BE2C (cell line): ENCODE data around the gene IFIT1.
"Not testable (repeated sequence)": the region's sequence is repeated elsewhere in the genome, so short reads cannot be mapped to it uniquely, and the experiment has no call there.

ENCODE experiments used
- DNase-seq: peaks from one replicate; pipeline ENCODE4 v3.0.0-alpha.2; 2020
- H3K27me3 ChIP-seq: fragments of 250-450 bp; sonication (Bioruptor Pico); 2 replicates; pipeline ENCODE4 v1.5.1; 2020; ENCODE audit warnings: mild to moderate bottlenecking
- H3K36me3 ChIP-seq: fragments of 250-450 bp; sonication (Bioruptor Pico); 2 replicates; pipeline ENCODE4 v1.5.1; 2020; ENCODE audit warnings: mild to moderate bottlenecking
- H3K4me1 ChIP-seq: fragments of 250-450 bp; sonication (Bioruptor Pico); 2 replicates; pipeline ENCODE4 v1.5.1; 2020
- H3K4me3 ChIP-seq: 2 replicates; pipeline ENCODE4 v1.5.1; 2011; ENCODE audit warnings: low read depth, low read length
- H3K9me3 ChIP-seq: fragments of 250-450 bp; sonication (Bioruptor Pico); 2 replicates; pipeline ENCODE4 v1.5.1; 2020
- CTCF ChIP-seq: IDR thresholded peaks from 2 replicates; pipeline ENCODE4 v1.5.1; 2012; ENCODE audit warnings: mild to moderate bottlenecking, low read depth, low read length

The IFIT1 gene

GRCh38 chr10:89399956-89400355 is 7.5 kb downstream of the IFIT1 start:
- H3K27me3 ChIP-seq, result no peaks in the 10 kb centered on the region
- H3K9me3 ChIP-seq, result no peaks in the 10 kb centered on the region
- H3K4me3 ChIP-seq, result no peak overlapping the region
- no peak for TF ChIP-seq CTCF
- no peaks in the 10 kb centered on the region; the same call in 1 of the 2 replicates for H3K36me3 ChIP-seq
- H3K4me1 ChIP-seq, result no peaks in the 10 kb centered on the region
- DNase-seq, result no peak

- H3K36me3 ChIP-seq, result no peaks in the 10 kb centered on the region; the same call in 1 of the 2 replicates
- DNase-seq, result no peak
Observed at GRCh38 chr10:89403043-89403442, 10.6 kb downstream of the IFIT1 start.

GRCh38 chr10:89404104-89405047 is 12.0 kb downstream of the IFIT1 start:
- no peaks in the 10 kb centered on the region for H3K27me3 ChIP-seq
- H3K4me3 ChIP-seq, result no peak overlapping the region
- no peak for DNase-seq
- no peaks in the 10 kb centered on the region; the same call in 1 of the 2 replicates for H3K36me3 ChIP-seq
- H3K4me1 ChIP-seq, result no peaks in the 10 kb centered on the region
- no peaks in the 10 kb centered on the region for H3K9me3 ChIP-seq
- no peak for TF ChIP-seq CTCF

More at GRCh38 chr10:89403043-89403442, 10.6 kb downstream of the IFIT1 start:
- H3K27me3 ChIP-seq, result no peaks in the 10 kb centered on the region
- H3K9me3 ChIP-seq, result no peaks in the 10 kb centered on the region
- no peaks in the 10 kb centered on the region for H3K4me1 ChIP-seq
- TF ChIP-seq CTCF, result no peak
- no peak overlapping the region for H3K4me3 ChIP-seq

GRCh38 chr10:89406178-89406577 is 13.8 kb downstream of the IFIT1 start:
- not testable (repeated sequence) for H3K9me3 ChIP-seq, H3K27me3 ChIP-seq, DNase-seq, H3K4me1 ChIP-seq, H3K36me3 ChIP-seq, H3K4me3 ChIP-seq

- not testable (repeated sequence) for DNase-seq, H3K4me1 ChIP-seq, H3K9me3 ChIP-seq, H3K27me3 ChIP-seq, H3K36me3 ChIP-seq, H3K4me3 ChIP-seq
Observed at GRCh38 chr10:89407792-89408191, 15.4 kb downstream of the IFIT1 start.

- H3K36me3 ChIP-seq, DNase-seq, H3K4me3 ChIP-seq, H3K9me3 ChIP-seq, H3K4me1 ChIP-seq, H3K27me3 ChIP-seq: not testable (repeated sequence)
Observed at GRCh38 chr10:89409282-89409681, 16.9 kb downstream of the IFIT1 start.

- not testable (repeated sequence) for DNase-seq, H3K27me3 ChIP-seq, H3K4me3 ChIP-seq, H3K9me3 ChIP-seq, H3K4me1 ChIP-seq, H3K36me3 ChIP-seq
Observed at GRCh38 chr10:89410551-89410950, 18.1 kb downstream of the IFIT1 start.

GRCh38 chr10:89411135-89411534 is 18.7 kb downstream of the IFIT1 start:
- DNase-seq, H3K27me3 ChIP-seq, H3K36me3 ChIP-seq, H3K4me3 ChIP-seq, H3K9me3 ChIP-seq, H3K4me1 ChIP-seq: not testable (repeated sequence)

- H3K36me3 ChIP-seq, H3K27me3 ChIP-seq, H3K4me3 ChIP-seq, H3K9me3 ChIP-seq, H3K4me1 ChIP-seq: not testable (repeated sequence)
- peak; percentile 26 for DNase-seq
Observed at GRCh38 chr10:89412276-89412675, 19.9 kb downstream of the IFIT1 start.
